Frontal cortex (tissue), 4 donors: ENCODE data around the gene CT45A8. TPM values are rescaled to one million over a fixed set of nuclear protein-coding genes. Genes with fewer than 3 reads are reported as not detected.
"Not testable (repeated sequence)": the region's sequence is repeated elsewhere in the genome, so short reads cannot be mapped to it uniquely, and the experiment has no call there.

Source experiments
- DNase-seq, 2 donors: peaks; one replicate each; pipeline ENCODE4 v3.0.0; 2012; ENCODE audit warnings: low spot score in 2 of 2
- FAIRE-seq: peaks from 2 replicates; lab custom pipeline; 2012; peaks lifted over from hg19 to GRCh38; lab: Jason Lieb, UNC
- total RNA-seq: library from RNA; depleted of rRNA; stranded (reverse); fragments of >200 nt; gene quantifications from one replicate; pipeline ENCODE4 v1.2.3, GENCODE V29; 2014
- donor health status: control.
- donor health status: control.
- donor health status: control.

CT45A8 gene
- total RNA-seq: not detected

DNA sequence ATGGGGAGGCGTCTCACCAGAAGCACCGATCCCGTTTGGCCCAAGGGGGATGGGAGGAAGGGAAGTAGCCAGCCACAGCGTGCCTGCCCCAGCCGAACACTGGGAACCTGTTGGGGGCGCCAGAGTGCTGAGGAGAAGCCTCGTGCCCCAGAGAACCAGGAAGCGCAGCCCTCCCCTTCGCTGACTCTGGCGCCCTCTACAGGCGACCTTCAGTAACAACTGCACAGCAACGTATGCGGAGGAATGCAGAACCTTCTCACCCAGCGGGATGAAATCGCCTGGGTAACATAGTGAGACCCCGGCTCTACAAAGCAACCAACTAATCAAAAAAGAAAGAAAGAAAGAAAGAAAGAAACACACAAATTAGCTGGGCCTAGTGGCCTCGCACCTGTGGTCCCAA is at the start of gene CT45A8:
Gene CT45A8, minus strand, starts transcription at position 101 of the 400 bp plus-strand sequence. CDS start 3,755 bp downstream, outside the sequence.
- DNase-seq, FAIRE-seq: not testable (repeated sequence)

DNA sequence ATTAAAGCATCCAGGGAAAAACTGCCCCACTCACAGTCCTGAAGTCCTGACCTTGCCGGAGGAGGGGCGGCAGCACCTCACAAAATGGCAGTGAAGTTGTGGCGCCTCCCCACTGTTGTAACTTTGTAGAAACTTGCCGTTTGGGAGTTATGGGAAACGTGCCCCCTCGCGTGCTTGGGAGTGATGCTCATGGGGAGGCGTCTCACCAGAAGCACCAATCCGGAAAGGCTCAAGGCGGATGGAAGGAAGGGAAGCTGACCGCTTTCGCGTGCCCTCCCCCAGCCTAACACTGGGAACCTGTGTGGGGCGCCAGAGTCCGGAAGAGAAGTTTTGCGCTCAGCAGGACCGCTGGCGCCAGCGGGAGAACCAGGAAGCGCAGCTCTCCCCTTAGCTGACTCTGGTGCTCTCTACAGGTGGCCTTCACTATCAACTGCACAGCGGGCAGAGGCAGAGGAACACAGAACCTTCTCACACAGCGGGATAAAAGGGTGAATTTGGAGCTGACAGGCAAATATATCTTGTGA is 39.0 kb upstream of the CT45A8 start, which contains the start of the genes CT45A10 and SAGE1:
Gene CT45A10, minus strand, starts transcription at position 151 of the 524 bp plus-strand sequence. CDS start 8,100 bp downstream, outside the sequence.
Gene SAGE1, plus strand, starts transcription at position 423 of the 524 bp plus-strand sequence. CDS start 2,527 bp downstream, outside the sequence.
- FAIRE-seq: no peak
- no peak for DNase-seq

- no peak for DNase-seq
- FAIRE-seq: no peak
Observed at GRCh38 chrX:135892781-135893180, 38.4 kb upstream of the CT45A8 start.

DNA sequence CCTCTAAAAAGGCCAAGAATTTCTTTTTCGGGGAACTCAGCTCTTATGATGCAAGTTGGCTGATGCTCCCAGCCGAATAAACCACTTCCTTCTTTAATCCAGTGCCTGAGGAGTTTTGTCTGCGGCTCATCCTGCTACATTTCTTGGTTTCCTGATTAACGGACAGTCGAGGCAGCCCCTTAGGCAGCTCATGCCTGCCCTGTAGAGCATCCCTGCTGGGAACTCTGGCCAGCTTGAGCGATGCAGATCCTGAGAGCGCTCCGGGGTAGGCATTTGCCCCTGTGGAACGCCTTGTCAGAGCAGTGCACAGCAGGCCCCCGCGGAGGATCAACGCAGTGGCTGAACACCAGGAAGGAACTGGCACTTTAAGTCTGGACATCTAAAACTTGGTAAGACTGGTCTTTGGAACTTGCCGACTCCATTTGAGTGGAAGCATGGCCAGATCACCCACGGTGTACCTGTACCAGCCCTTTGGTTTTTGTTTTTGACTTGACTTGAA is 35.8 kb upstream of the CT45A8 start:
- FAIRE-seq: no peak
- DNase-seq: no peak

- not testable (repeated sequence) for FAIRE-seq, DNase-seq
Observed at GRCh38 chrX:135888976-135889375, 34.6 kb upstream of the CT45A8 start.

- FAIRE-seq, DNase-seq: not testable (repeated sequence)
Observed at GRCh38 chrX:135888230-135888629, 33.9 kb upstream of the CT45A8 start.

- not testable (repeated sequence) for DNase-seq, FAIRE-seq
Observed at GRCh38 chrX:135882741-135883140, 28.4 kb upstream of the CT45A8 start.

DNA sequence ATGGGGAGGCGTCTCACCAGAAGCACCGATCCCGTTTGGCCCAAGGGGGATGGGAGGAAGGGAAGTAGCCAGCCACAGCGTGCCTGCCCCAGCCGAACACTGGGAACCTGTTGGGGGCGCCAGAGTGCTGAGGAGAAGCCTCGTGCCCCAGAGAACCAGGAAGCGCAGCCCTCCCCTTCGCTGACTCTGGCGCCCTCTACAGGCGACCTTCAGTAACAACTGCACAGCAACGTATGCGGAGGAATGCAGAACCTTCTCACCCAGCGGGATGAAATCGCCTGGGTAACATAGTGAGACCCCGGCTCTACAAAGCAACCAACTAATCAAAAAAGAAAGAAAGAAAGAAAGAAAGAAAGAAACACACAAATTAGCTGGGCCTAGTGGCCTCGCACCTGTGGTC is 17.4 kb upstream of the CT45A8 start, which contains the start of gene CT45A9:
Gene CT45A9, minus strand, starts transcription at position 101 of the 400 bp plus-strand sequence. CDS start 3,751 bp downstream, outside the sequence.
- not testable (repeated sequence) for FAIRE-seq, DNase-seq

DNA sequence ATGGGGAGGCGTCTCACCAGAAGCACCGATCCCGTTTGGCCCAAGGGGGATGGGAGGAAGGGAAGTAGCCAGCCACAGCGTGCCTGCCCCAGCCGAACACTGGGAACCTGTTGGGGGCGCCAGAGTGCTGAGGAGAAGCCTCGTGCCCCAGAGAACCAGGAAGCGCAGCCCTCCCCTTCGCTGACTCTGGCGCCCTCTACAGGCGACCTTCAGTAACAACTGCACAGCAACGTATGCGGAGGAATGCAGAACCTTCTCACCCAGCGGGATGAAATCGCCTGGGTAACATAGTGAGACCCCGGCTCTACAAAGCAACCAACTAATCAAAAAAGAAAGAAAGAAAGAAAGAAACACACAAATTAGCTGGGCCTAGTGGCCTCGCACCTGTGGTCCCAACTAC is 17.2 kb downstream of the CT45A8 start, which contains the start of gene CT45A7:
Gene CT45A7, minus strand, starts transcription at position 101 of the 400 bp plus-strand sequence. CDS start 3,747 bp downstream, outside the sequence.
- not testable (repeated sequence) for FAIRE-seq, DNase-seq

- not testable (repeated sequence) for FAIRE-seq, DNase-seq
Observed at GRCh38 chrX:135819912-135820311, 34.4 kb downstream of the CT45A8 start, which contains the start of gene CT45A2. TSS of gene CT45A2 (minus strand) at chrX:135820012. CDS start at chrX:135816265, 3,747 bp downstream.

GRCh38 chrX:135802687-135803086 is 51.7 kb downstream of the CT45A8 start, which contains the start of gene CT45A6:
TSS of gene CT45A6 (minus strand) at chrX:135802787. CDS start at chrX:135798993, 3,794 bp downstream.
- DNase-seq, FAIRE-seq: not testable (repeated sequence)

Other genes starting within 250 kb of the CT45A8 start
- not detected for gene CT45A1, start 140.9 kb downstream of the CT45A8 start, total RNA-seq
- not detected for gene CT45A3, start 86.3 kb downstream of the CT45A8 start, total RNA-seq
- not detected for gene CT45A5, start 69.0 kb downstream of the CT45A8 start, total RNA-seq
- gene CT45A6, start 51.8 kb downstream of the CT45A8 start, total RNA-seq: not detected
- not detected for gene CT45A2, start 34.5 kb downstream of the CT45A8 start, total RNA-seq
- gene CT45A7, start 17.3 kb downstream of the CT45A8 start, total RNA-seq: not detected
- not detected for gene CT45A9, start 17.3 kb upstream of the CT45A8 start, total RNA-seq
- gene CT45A10, start 38.9 kb upstream of the CT45A8 start, total RNA-seq: not detected
- gene SAGE1, start 39.2 kb upstream of the CT45A8 start, total RNA-seq: not detected
- gene MMGT1, start 119.5 kb upstream of the CT45A8 start, total RNA-seq: 14.3 TPM
- 160 TPM for gene SLC9A6, start 130.9 kb upstream of the CT45A8 start, total RNA-seq